SK-N-SH treated with all-trans-retinoic acid at 6 μM for 48 hours (cell line): ENCODE results near the gene TPMT.

ENCODE experiments used
- ARNTL ChIP-seq: fragments of 450-650 bp; formaldehyde crosslinking; IDR thresholded peaks from 2 replicates; pipeline ENCODE4 v1.5.0; 2020; ENCODE audit warnings: low read depth, mild to moderate bottlenecking, moderate library complexity, borderline replicate concordance
- BACH2 ChIP-seq: fragments of 250-450 bp; sonication (Bioruptor Pico); IDR thresholded peaks from 2 replicates; pipeline ENCODE4 v1.9.0; 2021; ENCODE audit warnings: mild to moderate bottlenecking, borderline replicate concordance
- CSRNP3 ChIP-seq: fragments of 250-450 bp; sonication (Bioruptor Pico); IDR thresholded peaks from 2 replicates; pipeline ENCODE4 v1.5.1; 2021; ENCODE audit warnings: mild to moderate bottlenecking, moderate library complexity
- ISL1 ChIP-seq: fragments of 250-450 bp; sonication (Bioruptor Pico); IDR thresholded peaks from 2 replicates; pipeline ENCODE4 v2.1.2; 2022; ENCODE audit warnings: mild to moderate bottlenecking, moderate library complexity
- POU6F1 ChIP-seq: fragments of 250-450 bp; sonication (Bioruptor Pico); IDR thresholded peaks from 2 replicates; pipeline ENCODE4 v1.8.0; 2021; ENCODE audit warnings: low read depth, mild to moderate bottlenecking, moderate library complexity, borderline replicate concordance
- RARB ChIP-seq: fragments of 250-450 bp; sonication (Bioruptor Pico); IDR thresholded peaks from 2 replicates; pipeline ENCODE4 v1.8.0; 2021; ENCODE audit warnings: mild to moderate bottlenecking, moderate library complexity
- SNAI2 ChIP-seq: fragments of 250-450 bp; sonication (Bioruptor Pico); IDR thresholded peaks from 2 replicates; pipeline ENCODE4 v1.5.0; 2020; ENCODE audit warnings: mild to moderate bottlenecking, moderate library complexity
- ZC3H10 ChIP-seq: fragments of 250-450 bp; sonication (Bioruptor Pico); IDR thresholded peaks from 2 replicates; pipeline ENCODE4 v1.5.1; 2021; ENCODE audit warnings: mild to moderate bottlenecking, moderate library complexity
- ZFP3 ChIP-seq: fragments of 250-450 bp; sonication (Bioruptor Pico); IDR thresholded peaks from 2 replicates; pipeline ENCODE4 v1.5.0; 2020; ENCODE audit warnings: mild to moderate bottlenecking, moderate library complexity
- ZFP30 ChIP-seq: fragments of 450-650 bp; formaldehyde crosslinking; IDR thresholded peaks from 2 replicates; pipeline ENCODE4 v1.5.0; 2022; ENCODE audit warnings: mild to moderate bottlenecking, moderate library complexity

GRCh38 chr6:18177286-18177965 lies 22.5 kb upstream of the TPMT start:
- TF ChIP-seq ARNTL (no peak), CSRNP3 (CRISPR knock-in tag) (no peak), RARB (CRISPR knock-in tag) (no peak), ZFP30 (CRISPR knock-in tag) (no peak), ZFP3 (CRISPR knock-in tag) (no peak), POU6F1 (no peak), ISL1 (CRISPR knock-in tag) (no peak), BACH2 (CRISPR knock-in tag) (no peak), ZC3H10 (CRISPR knock-in tag) (no peak), SNAI2 (CRISPR knock-in tag) (no peak)
